Activated CD4-positive, alpha-beta memory T cell treated with anti-CD3 and anti-CD28 coated beads, Interleukin-2, amount 10 ng/mL, durations not matched to agents 7 days and 5 days (primary cell): Measurements from ENCODE around the gene FNDC3B. TPM values are rescaled to one million over a fixed set of nuclear protein-coding genes. Genes with fewer than 3 reads are reported as not detected.

Experiments
- CTCF ChIA-PET: fragments of 350-600 bp; sonication (Branson Sonifier 250); formaldehyde crosslinking; loops from one replicate; lab custom pipeline; 2021; ENCODE audit warnings: antibody characterized with exemption, inconsistent platforms; lab: Charles Lee
- POLR2A ChIA-PET: fragments of 350-600 bp; sonication (Branson Sonifier 250); formaldehyde crosslinking; loops from one replicate; lab custom pipeline; 2021; ENCODE audit warnings: antibody characterized with exemption; lab: Charles Lee
- DNase-seq: peaks from one replicate; pipeline ENCODE4 v3.0.0-alpha.2; 2020
- H3K27ac Mint-ChIP-seq: one replicate; pipeline ENCODE4 v1.8.0; 2021; ENCODE audit warnings: mild to moderate bottlenecking, mixed read lengths
- H3K27me3 Mint-ChIP-seq: one replicate; pipeline ENCODE4 v1.8.0; 2021; ENCODE audit warnings: mixed read lengths
- H3K36me3 Mint-ChIP-seq: one replicate; pipeline ENCODE4 v1.8.0; 2021; ENCODE audit warnings: low read depth, mixed read lengths
- H3K4me1 Mint-ChIP-seq: one replicate; pipeline ENCODE4 v1.8.0; 2021; ENCODE audit warnings: mixed read lengths
- H3K4me3 Mint-ChIP-seq: one replicate; pipeline ENCODE4 v1.8.0; 2021; ENCODE audit warnings: mild to moderate bottlenecking, mixed read lengths
- H3K9me3 Mint-ChIP-seq: one replicate; pipeline ENCODE4 v1.8.0; 2021; ENCODE audit warnings: mixed read lengths
- total RNA-seq, 2 experiments: library from RNA; stranded (reverse); gene quantifications; one replicate each; pipeline ENCODE4 v1.2.3, GENCODE V29; 2021

Gene FNDC3B
- total RNA-seq, 2 experiments from 2014 or later, result 21.6 to 21.8 TPM

DNA sequence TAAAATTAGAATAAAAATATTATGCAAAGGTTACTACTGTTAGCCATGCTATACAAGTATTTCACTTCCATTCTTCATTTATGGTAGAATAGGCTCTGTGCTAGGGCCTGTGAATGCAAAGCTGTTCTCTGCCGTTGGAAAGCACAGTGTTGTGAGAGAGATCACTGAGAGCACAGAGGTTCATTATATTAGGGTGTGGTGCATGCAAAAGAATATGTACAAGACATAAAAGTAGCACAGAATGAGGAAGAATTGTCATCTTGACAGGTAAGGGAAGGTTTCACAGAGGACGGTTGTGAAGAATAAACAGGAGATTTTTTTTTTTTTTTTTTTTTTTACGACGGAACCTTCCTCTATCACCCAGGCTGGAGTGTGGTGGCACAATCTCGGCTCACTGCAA, 25.2 kb upstream of the FNDC3B start:
- CTCF ChIA-PET, result no interaction called here

DNA sequence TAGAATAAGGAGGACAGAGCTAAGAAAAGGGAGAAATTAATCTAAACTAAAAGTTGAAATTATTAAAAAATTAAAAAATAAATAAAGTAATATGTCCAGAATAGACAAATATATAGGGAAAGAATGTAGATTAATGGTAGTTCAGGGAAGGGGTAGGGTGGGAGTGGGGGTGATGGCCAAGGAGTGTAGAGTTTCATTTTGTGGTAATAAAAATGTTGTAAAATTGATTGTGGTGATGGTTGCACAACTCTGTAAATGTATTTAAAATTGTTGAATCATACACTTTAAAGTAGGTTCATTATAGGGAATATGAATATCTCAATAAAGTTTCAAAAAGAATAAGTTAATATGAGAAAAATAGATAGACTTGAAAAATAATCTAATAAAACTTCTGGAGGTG, 21.0 kb upstream of the FNDC3B start:
- Mint-ChIP-seq H3K27me3 (peaks cover 5% of the 10 kb centered on the region), H3K9me3 (no peaks in the 10 kb centered on the region), H3K4me1 (no peaks in the 10 kb centered on the region), H3K36me3 (no peaks in the 10 kb centered on the region), H3K27ac (no peak overlapping the region), H3K4me3 (no peak overlapping the region)
- DNase-seq, result no peak
- ChIA-PET CTCF (no interaction called here), POLR2A (no interaction called here)

More for the DNA sequence above, 25.2 kb upstream of the FNDC3B start:
- Mint-ChIP-seq H3K4me1 (no peaks in the 10 kb centered on the region), H3K27ac (no peak overlapping the region), H3K4me3 (no peak overlapping the region), H3K9me3 (no peaks in the 10 kb centered on the region), H3K36me3 (no peaks in the 10 kb centered on the region), H3K27me3 (no peaks in the 10 kb centered on the region)
- POLR2A ChIA-PET, result no interaction called here
- no peak for DNase-seq

DNA sequence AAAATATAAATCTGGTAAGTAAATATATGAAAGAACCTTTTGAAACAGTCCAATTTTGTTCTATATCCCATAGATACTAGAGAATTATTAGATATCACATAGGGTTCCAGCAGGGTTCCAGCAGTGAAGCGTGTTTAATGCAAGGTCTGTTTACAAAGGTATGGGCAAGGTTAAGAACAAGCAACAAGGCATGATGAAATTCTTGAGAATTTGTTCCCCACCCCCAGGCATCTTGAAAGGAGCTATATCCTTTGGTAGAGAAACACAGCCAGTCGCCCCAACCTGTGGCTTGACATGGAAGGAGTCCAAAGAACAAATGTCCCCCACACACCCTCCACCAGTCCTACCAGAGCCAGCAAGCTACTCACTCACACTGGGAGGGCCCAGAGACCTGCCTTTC, 18.6 kb upstream of the FNDC3B start:
- ChIA-PET CTCF (no interaction called here), POLR2A (no interaction called here)
- no peak for DNase-seq
- Mint-ChIP-seq H3K4me1 (no peaks in the 10 kb centered on the region), H3K9me3 (no peaks in the 10 kb centered on the region), H3K27ac (no peak overlapping the region), H3K36me3 (no peaks in the 10 kb centered on the region), H3K4me3 (no peak overlapping the region), H3K27me3 (peaks cover 5% of the 10 kb centered on the region)

DNA sequence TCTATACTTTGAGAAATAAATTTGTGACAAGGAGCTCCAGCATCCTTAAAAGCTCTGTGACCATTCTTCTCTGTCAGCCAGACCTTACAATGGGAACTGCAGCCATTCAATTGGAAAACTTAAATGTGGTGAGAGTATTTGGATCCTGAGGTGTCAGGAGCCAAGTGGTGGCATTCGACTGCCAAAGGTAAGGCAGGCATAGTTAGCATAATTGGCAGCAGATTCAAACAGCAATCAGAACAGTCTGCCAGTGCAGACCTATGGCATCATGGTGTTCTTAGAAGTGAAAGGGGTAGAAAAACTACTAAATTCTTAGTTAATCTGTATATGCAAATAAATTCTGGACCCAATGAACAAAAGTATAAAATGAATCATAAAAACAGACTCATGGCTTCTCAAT, 18.2 kb upstream of the FNDC3B start:
- H3K36me3 Mint-ChIP-seq, result no peaks in the 10 kb centered on the region
- peaks cover 5% of the 10 kb centered on the region for H3K27me3 Mint-ChIP-seq
- H3K4me3 Mint-ChIP-seq, result no peak overlapping the region
- H3K27ac Mint-ChIP-seq, result no peak overlapping the region
- no peak for DNase-seq
- H3K9me3 Mint-ChIP-seq, result no peaks in the 10 kb centered on the region
- CTCF ChIA-PET, result no interaction called here
- POLR2A ChIA-PET, result no interaction called here
- H3K4me1 Mint-ChIP-seq, result no peaks in the 10 kb centered on the region

DNA sequence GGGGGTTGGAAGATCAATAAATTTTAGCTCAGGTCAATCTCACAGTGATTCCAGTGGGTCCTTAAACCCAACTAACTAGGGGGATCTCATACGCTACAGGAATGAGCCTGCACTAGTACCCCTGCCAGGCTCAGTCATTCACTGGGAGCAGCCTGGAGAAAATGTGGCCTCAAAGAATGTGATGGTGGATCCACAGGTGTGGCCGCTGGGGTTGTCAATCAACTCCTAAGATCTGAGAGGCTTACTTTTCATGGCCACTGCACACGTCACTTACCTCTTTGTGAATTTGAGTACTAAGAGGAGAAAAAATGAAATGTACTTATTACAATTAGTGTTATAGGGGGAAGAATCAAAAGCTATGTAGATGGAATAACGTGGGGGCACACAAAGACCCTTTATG, 17.5 kb upstream of the FNDC3B start:
- Mint-ChIP-seq H3K36me3 (no peaks in the 10 kb centered on the region), H3K4me1 (no peaks in the 10 kb centered on the region), H3K27ac (no peak overlapping the region), H3K9me3 (no peaks in the 10 kb centered on the region), H3K27me3 (peaks cover 5% of the 10 kb centered on the region), H3K4me3 (no peak overlapping the region)
- POLR2A ChIA-PET, result no interaction called here
- no peak for DNase-seq
- CTCF ChIA-PET, result interaction anchor here (1.4 kb wide), 1 partner anchor 320 kb away, joined by 4 read pairs; no protein-coding TSS in a partner anchor

DNA sequence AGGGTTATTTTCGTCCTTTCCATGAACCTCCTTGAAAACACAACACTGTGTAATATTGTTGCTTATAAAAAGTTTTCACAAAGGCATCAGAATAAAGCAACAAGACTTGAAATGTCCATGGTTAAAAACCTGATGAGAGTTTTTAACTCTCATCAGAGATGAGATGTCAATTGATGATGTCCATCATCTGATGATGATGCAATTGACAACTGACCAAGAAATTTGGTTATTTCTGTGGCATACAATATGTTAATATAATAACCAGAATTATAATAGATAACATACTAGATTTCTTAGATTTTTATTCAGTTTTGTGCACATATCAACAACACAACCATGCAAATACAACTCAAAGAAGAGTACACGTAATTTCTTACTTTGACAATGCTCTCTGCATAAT, 15.5 kb upstream of the FNDC3B start:
- no peaks in the 10 kb centered on the region for H3K4me1 Mint-ChIP-seq
- no peak overlapping the region for H3K27ac Mint-ChIP-seq
- no peaks in the 10 kb centered on the region for H3K36me3 Mint-ChIP-seq
- POLR2A ChIA-PET, result no interaction called here
- no peak overlapping the region for H3K4me3 Mint-ChIP-seq
- H3K27me3 Mint-ChIP-seq, result peaks cover 5% of the 10 kb centered on the region
- no peaks in the 10 kb centered on the region for H3K9me3 Mint-ChIP-seq
- no peak for DNase-seq
- CTCF ChIA-PET, result no interaction called here

DNA sequence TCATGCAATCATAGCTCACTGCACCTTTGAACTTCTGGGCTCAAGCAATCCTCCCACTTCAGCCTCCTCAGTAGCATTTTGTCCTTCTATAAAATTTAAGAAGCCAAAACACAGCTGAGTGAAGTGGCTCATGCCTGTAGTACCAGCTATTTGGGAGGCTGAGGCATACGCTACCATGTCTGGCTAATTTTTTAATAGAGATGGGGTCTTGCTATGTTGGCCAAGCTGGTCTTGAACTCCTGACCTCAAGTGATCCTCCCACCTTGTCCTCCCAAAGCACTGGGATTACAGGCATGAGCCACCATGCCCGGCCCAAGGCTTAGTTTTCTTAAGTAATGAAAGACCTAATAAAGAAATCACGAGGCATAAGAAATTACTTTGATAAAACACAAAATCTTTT, 14.7 kb upstream of the FNDC3B start:
- no peak for DNase-seq
- no peak overlapping the region for H3K4me3 Mint-ChIP-seq
- H3K9me3 Mint-ChIP-seq, result no peaks in the 10 kb centered on the region

DNA sequence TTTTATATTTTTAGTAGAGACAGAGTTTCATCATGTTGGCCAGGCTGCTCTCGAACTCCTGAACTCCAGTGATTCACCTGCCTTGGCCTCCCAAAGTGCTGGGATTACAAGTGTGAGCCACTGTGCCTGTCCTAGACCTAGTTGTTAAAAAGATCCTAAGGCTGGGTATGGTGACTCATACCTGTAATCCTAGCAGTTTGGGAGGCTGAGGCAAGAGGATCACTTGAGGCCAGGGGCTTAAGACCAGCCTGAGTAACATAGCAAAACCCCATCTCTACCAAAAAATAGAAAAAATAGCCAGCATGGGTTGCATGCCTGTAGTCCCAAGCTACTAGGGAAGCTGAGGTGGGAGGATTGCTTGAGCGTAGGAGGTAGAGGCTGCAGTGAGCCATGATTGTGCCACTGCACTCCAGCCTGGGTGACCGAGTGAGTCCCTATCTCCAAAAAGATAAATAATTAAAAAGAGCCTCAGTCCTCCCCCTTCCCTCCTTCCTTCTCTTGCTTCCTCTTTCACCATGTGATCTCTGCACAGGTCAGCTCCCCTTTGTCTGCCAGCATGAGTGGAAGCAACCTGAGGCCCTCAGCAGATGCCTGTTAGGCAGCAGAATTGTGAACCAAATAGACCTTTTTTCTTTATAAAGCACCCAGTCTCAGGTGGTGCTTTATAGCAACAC, 9.8 kb upstream of the FNDC3B start:
- no peaks in the 10 kb centered on the region for H3K36me3 Mint-ChIP-seq
- no peak for DNase-seq
- POLR2A ChIA-PET, result interaction anchor here (1.3 kb wide), 1 partner anchor 10 kb away, joined by 3 read pairs; the partner anchor contains the start of gene FNDC3B
- CTCF ChIA-PET, result no interaction called here
- no peaks in the 10 kb centered on the region for H3K9me3 Mint-ChIP-seq
- no peak overlapping the region for H3K4me3 Mint-ChIP-seq
- no peaks in the 10 kb centered on the region for H3K4me1 Mint-ChIP-seq
- H3K27ac Mint-ChIP-seq, result no peak overlapping the region
- no peaks in the 10 kb centered on the region for H3K27me3 Mint-ChIP-seq

More for the DNA sequence above, 14.7 kb upstream of the FNDC3B start:
- POLR2A ChIA-PET, result no interaction called here
- Mint-ChIP-seq H3K27ac (no peak overlapping the region), H3K36me3 (no peaks in the 10 kb centered on the region), H3K4me1 (no peaks in the 10 kb centered on the region), H3K27me3 (peaks cover 5% of the 10 kb centered on the region)
- CTCF ChIA-PET, result no interaction called here

DNA sequence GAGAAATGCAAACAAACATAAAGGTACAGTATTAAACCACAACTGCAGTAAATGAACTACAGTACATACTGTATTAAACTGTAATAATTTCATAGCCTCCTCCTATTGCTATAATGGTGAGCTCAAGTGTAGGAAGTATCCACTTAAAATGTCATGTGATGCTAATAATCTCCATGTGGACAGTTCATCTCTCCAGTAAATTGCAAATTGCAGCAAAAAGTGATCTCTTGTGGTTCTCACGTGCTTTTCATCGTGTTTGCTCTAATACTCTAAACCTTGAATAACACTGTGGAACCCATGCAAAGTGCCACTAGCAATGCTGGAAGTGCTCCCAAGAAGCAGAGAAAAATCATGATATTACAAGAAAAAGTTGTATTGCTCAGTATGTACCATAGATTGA, 9.2 kb upstream of the FNDC3B start:
- Mint-ChIP-seq H3K27me3 (no peaks in the 10 kb centered on the region), H3K27ac (no peak overlapping the region)
- CTCF ChIA-PET, result interaction anchor here (0.7 to 1.0 kb wide), 2 partner anchors 9 to 208 kb away, joined by 3 read pairs; partner anchors contain the start of gene FNDC3B

DNA sequence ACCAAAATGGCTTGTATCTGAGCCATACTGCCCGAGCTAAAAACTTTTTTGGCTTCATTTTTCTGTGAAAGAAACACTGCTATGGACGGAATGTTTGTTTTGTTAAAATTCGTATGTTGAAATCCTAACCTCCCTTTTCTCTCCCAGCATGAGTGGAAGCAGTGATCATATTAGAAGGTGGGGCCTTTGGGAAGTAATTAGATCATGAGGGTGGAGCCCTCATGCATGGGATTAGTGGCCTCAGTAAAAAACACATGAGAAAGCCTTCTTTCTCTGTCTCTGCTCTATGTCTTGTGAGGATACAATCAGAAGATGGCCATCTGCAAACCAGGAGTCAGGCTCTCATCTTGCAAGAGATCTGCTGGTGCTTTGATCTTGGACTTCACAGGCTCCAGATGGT, 7.4 kb upstream of the FNDC3B start:
- no peaks in the 10 kb centered on the region for H3K27me3 Mint-ChIP-seq
- CTCF ChIA-PET, result interaction anchor here (0.7 kb wide), 1 partner anchor 310 kb away, joined by 3 read pairs; no protein-coding TSS in a partner anchor
- DNase-seq, result no peak
- POLR2A ChIA-PET, result no interaction called here
- no peak overlapping the region for H3K27ac Mint-ChIP-seq
- peaks cover 3% of the 10 kb centered on the region for H3K9me3 Mint-ChIP-seq
- H3K4me1 Mint-ChIP-seq, result peaks cover 16% of the 10 kb centered on the region
- no peaks in the 10 kb centered on the region for H3K36me3 Mint-ChIP-seq
- no peak overlapping the region for H3K4me3 Mint-ChIP-seq

More for the DNA sequence above, 9.2 kb upstream of the FNDC3B start:
- peaks cover 3% of the 10 kb centered on the region for H3K4me1 Mint-ChIP-seq
- DNase-seq, result no peak
- H3K36me3 Mint-ChIP-seq, result no peaks in the 10 kb centered on the region
- POLR2A ChIA-PET, result interaction anchor here (1.3 kb wide), 1 partner anchor 9 kb away, joined by 3 read pairs; the partner anchor contains the start of gene FNDC3B
- peaks cover 3% of the 10 kb centered on the region for H3K9me3 Mint-ChIP-seq
- H3K4me3 Mint-ChIP-seq, result no peak overlapping the region

DNA sequence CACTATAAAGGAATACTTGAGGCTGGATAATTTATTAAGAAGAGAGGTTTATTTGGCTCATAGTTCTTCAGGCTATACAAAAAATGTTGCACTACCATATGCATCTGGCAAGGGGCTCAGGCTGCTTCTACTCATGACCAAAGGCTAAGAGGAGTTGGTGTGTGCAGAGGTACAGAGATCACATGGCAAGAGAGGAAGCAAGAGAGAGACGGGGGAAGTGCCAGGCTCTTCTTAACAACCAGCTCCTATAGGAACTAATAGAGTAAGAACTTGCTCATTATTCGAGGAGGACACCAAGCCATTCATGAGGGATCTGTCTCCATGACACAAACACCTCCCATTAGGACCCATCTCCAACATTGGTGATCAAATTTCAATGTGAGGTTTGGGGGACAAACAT, 6.0 kb upstream of the FNDC3B start:
- Mint-ChIP-seq H3K27ac (no peak overlapping the region), H3K4me3 (no peak overlapping the region), H3K4me1 (peaks cover 20% of the 10 kb centered on the region), H3K27me3 (no peaks in the 10 kb centered on the region), H3K9me3 (peaks cover 3% of the 10 kb centered on the region), H3K36me3 (no peaks in the 10 kb centered on the region)
- ChIA-PET POLR2A (no interaction called here), CTCF (interaction anchor here (1.1 to 3.2 kb wide), 2 partner anchors 9 to 308 kb away, joined by 3 to 25 read pairs; no protein-coding TSS in a partner anchor)
- no peak for DNase-seq

DNA sequence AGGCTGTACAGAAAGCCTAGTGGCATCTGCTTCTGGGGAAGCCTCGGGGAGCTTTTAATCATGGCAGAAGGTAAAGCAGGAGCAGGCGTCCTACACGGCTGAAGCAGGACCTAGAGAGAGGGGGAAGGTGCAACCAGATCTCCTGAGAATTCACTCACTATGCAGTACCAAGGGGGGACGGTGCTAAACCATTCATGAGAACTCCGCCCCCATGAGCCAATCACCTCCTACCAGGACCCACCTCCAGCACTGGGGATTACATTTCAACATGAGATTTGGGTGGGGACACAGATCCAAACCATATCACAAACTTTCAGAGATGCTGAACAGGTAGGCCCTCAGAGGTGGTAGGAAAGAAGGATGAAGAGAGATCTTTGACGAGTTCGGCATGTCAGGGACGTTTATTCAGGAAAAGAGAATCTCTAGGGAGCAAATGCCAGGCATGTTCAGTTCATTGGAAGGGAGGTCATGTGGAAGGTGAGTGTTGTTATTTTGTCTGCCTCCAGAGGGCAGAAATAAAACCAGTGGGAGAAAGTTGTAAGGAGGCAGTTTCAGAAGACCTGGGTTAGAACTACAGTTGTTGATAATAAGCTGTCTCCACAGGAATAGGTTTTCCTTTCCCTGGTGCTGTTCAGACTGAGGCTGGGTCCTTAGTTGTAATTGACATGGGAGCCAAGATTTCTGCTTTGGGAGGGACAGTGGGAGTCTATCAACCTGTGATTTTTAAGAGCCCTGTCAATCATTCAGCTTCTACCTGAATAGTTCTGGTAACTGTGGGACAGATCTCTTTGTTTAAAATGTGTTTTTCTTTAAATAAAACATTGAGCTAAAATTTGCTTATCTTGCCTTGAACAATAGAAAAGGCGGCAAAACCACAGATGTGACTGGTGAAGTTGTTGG, 4.3 kb upstream of the FNDC3B start:
- H3K4me1 Mint-ChIP-seq, result peaks cover 31% of the 10 kb centered on the region
- H3K4me3 Mint-ChIP-seq, result no peak overlapping the region
- peaks cover 3% of the 10 kb centered on the region for H3K36me3 Mint-ChIP-seq
- no peak overlapping the region for H3K27ac Mint-ChIP-seq
- DNase-seq, result no peak
- ChIA-PET CTCF (interaction anchor here (0.7 to 3.6 kb wide), 18 partner anchors 10 to 1073 kb away, joined by 3 to 28 read pairs (median 3); no protein-coding TSS in a partner anchor), POLR2A (interaction anchor here (1.0 to 1.4 kb wide), 3 partner anchors 72 to 717 kb away, joined by 3 to 4 read pairs (median 3); no protein-coding TSS in a partner anchor)
- no peaks in the 10 kb centered on the region for H3K27me3 Mint-ChIP-seq
- peaks cover 3% of the 10 kb centered on the region for H3K9me3 Mint-ChIP-seq
